HG02970 (cell line): Measurements from ENCODE around the gene PLLP.

Experiments
- ATAC-seq: cut with Tn5 transposase; IDR thresholded peaks from one replicate; pipeline ENCODE4 v1.9.1; 2021; ENCODE audit warnings: mild to moderate bottlenecking, moderate library complexity, moderate number of reproducible peaks; ENCODE audit not compliant: unreplicated experiment, low FRiP score

Gene PLLP

GRCh38 chr16:57284209-57284951 lies at the start of gene PLLP:
Gene PLLP, minus strand, starts transcription at chr16:57284672. Its CDS starts 132 bp downstream, at chr16:57284540.
- ATAC-seq: no peak

DNA sequence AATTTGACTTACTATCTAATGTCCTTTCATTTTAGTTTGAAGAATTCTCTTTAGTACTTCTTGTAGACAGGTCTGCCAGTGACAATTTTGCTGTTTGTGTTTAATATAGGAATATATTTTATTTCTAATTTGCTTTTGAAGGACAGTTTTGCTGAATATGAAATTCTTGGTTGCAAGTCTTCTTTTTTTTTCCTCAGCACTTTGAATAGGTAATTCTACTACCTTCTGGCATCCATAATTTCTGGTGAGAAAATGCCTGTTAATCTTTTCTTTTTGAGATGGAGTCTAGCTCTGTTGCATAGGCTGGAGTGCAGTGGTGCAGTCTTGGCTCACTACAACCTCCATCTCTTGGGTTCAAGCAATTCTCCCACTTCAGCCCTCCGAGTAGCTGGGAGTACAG lies 48.9 kb upstream of the PLLP start:
- ATAC-seq: no peak

DNA sequence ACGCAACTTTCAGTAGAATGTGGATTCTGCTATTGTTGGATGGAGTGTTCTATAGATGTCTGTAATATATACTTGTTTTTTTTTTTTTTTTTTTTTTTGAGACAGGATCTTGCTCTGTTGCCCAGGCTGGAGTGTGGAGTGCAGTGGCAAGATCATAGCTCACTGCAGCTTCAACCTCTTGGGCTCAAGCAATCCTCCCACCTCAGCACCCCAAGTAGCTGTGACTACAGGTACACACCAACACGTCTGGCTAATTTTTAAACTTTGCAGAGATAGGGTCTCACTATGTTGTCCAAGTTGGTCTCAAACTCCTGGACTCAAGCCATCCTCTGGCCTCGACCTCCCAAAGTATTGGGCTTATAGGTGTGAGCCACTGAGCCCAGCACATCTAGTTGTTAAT lies 46.9 kb upstream of the PLLP start:
- no peak for ATAC-seq

DNA sequence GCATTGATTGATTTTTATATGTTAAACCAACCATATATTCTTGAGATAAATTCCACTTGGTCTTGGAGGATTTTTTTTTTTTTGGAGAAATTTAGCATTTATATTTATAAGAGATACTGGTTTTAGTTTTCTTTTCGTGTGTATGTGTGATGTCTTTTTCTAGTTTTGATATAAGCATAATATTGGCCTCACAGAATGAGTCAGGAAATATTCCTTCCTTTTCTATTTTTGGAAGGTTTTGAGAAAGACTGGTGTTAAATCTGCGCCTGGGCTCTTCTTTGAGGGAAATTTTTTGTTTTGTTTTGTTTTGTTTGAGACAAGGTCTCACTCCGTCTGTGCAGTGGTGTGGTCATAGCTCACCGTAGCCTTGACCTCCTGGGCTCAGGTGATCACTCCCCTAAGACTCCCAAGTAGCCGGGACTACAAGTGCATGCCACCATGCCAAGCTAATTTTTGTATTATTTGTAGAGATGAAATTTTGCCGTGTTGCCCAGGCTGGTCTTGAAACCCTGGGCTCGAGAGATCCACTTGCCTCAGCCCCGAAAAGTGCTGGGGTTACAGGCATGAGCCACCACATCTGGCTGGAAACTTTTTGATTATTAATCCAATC lies 45.4 kb upstream of the PLLP start:
- ATAC-seq: no peak

- no peak for ATAC-seq
These were observed 41.0 kb upstream of the PLLP start for GRCh38 chr16:57325458-57325857.

- no peak for ATAC-seq
These were observed 40.3 kb upstream of the PLLP start for GRCh38 chr16:57324749-57325148.

DNA sequence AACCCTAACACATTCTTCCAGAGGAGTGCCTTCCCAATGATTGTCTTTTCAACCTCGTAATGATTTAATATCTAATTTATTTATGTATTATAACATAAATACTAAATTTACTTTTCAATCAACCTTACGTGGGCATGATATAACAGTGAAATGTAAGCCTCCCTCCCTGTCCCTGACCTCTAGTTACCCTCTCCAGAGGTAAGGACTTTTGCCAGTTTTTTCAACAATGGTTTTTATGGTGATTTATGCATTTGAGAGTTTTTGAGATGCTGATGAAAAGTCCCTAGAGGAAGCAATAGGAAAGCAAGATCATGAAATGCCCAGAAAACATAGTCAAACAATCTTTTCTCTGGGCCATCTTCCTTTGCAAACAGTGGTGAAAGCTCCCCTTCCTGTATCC lies 35.2 kb upstream of the PLLP start:
- ATAC-seq: no peak

DNA sequence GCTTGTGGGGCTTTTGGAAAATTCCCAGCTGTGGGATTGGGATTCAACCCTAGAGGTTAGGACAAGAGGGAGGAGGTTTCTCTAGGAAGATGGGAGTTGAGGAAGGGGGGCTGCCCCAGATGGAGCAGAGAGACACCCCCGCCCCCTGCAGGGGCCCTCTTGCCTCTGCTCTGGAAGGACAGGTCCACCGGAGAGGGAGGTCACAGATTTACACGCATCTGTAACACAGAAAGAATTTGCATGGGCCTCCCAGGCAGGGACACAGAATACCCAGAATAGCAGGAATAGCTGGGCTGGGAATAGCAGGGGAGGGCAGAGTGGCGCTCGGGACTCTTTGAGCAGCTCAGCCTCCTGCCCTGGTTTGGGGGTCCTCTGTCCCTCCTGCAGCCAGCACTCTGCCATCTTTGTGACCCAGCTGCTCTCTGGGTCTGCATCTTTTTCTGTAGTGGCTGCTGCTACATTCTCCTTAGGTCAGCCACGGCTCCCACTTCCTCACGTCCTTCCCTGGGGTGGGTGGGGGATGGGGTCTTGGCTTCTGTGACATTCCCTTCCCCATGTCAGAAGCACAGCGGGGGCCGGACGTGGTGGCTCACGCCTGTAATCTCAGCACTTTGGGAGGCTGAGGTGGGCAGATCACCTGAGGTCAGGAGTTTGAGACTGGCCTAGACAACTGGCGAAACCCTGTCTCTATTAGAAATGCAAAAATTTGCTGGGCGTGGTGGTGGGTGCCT lies 33.9 kb upstream of the PLLP start:
- no peak for ATAC-seq

DNA sequence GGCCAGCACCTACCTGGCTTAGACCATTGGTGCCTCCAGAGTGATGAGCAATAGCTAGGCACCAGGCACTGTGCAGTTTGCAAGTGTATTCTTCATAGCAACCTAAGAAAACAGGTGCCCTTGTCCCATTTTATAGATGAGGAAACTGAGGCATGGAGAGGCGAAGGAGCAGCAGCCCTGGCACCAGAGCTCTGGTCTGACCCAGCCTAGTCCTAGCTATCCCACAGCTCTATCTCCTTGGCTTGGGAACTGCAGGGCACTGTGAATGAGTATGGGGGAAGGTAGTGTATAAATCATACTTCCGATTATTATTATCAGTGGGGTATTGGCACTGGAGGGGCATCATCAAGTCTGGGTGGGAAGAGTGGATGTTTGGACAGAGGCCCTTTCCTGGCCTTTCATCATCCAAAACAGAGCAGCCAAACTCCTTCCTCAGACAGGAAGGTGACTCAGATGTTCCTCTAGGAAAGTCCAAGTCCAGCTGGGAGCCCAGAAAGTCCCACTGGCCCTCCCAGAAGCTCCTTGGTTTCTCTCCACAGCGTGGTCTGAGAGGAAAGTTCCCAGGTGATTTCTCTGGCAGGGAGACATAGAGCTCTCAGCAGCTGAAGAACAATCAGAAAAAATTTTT lies 32.0 kb upstream of the PLLP start:
- no peak for ATAC-seq

DNA sequence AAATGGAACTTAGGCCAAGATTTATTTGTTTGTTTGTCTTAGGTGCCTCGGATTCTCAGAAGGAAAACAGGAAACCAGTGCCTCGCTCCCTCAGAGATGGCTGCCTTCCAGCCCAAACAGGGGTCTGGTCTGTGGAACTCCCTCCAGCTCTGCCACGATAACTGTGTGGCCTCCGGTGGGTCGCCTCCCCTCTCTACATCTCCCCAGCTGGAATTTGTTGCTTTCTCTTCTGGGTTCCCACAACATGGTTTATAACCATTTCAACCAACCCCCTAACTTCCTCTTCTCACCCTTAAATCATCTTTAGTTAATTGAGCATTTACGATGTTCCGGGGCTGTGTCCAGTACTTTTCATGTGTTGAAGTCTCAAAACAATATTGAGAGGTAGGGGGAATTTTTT lies 30.9 kb upstream of the PLLP start:
- ATAC-seq: no peak

- no peak for ATAC-seq
These were observed 29.8 kb upstream of the PLLP start for GRCh38 chr16:57314161-57314785.

- ATAC-seq: no peak
These were observed 29.0 kb upstream of the PLLP start for GRCh38 chr16:57313509-57313908.

DNA sequence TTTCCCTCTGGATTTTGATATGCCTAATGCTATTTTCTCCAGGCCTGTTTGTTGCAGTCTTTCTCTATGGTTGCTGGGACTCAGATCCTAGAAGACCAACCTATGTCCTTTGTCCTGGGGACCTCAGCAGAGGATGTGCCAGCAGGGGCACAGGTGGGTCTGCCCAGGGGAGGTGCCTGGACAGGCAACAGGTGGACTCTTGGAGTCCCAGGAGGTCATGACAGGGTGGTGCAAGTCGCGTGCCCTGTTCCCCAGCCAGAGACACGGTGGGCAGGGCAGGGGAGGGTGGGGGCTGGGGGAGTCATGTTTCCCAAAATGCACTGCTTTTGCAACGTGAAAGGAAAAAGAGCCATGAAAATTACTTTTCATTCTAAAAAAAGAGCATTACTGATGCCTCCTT lies 26.3 kb upstream of the PLLP start:
- ATAC-seq: no peak

- no peak for ATAC-seq
These were observed 23.6 kb upstream of the PLLP start for GRCh38 chr16:57308041-57308440.

DNA sequence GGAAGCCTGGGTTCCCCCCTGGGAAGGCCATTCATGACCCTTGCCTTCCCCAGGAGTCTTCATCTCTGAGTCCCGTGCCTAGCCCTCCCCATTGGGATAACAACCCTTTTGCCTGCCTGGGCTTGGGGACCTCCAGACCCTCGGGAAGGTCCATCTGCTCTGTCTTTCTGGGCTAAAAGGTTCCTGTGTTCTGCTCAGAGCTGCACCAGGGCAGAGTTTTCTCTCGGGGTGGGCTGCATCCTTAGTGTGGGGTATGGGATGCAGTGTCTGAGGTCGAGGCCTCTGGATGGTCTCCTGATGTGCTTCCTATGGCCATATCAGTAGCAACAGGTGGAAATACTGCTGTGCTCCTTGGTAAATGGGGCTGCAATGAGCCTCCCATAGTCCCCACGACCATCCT lies 22.9 kb upstream of the PLLP start:
- ATAC-seq: no peak

DNA sequence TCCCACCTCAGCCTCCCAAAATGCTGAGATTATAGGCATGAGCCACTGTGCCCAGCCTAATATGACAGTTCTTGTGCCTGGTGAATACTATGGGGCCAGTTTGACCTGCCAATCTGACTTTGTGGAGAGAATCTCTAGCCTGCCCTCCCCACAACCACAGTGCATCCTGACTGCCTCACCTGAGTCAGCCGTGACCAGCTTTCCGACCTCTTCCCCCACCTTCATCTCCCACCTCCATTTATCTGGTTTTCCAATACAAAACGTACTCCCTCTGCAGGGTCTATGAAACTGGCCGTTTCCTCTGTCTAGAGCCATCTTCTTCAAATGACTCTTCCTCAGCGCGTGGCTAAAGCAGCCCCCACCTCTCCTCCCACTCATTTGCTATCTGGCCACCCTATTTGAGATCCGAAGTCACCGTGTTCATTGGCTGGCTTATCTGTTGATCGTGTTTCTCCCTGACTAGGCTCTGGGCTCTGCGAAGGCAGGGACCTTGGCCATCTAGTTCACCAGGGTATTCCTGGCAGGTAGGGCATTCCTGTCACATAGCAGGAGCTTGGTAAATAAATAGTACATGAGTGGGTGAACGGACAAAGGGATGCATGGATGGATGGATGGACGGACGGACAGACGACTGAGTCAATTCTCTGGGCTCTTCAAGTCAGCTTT lies 22.3 kb upstream of the PLLP start:
- no peak for ATAC-seq

GRCh38 chr16:57305159-57305811 lies 20.8 kb upstream of the PLLP start:
- ATAC-seq: no peak

DNA sequence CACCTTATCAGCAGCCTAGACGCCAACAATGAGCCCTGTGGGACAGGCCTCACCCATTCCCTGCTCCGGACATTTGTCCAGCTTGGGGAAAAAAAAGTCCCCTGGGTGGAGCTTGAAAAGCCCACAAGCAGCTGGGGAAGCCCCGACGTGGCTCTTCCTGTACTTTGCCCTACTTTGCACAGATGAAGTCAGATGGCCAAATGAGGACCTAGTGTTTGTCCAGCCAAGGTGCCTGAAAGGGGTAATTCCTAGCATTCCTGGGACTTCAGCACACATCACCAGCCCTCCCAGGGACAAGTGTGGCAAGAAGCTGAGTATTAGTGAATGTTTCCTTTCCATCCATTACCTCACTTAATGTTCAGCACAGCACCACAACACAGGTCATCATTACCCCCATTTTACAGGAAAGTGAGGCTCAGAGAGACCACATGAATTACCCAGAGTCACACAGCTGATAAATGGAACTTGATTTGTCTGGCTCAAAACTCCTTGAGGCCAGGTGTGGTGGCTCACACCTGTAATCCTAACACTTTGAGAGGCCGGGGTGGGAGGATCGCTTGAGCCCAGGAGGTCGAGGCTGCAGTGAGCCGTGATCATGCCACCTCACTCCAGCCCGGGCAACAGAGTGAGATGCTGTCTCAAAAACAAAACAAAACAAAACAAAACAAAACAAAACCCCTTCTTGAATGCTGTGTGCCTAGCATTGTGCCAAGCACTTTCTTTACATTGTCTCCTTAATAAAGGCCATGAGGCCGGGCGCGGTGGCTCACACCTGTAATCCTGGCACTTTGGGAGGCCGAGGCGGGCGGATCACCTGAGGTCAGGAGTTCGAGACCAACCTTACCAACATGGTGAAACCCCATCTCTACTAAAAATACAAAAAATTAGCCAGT lies 19.9 kb upstream of the PLLP start:
- ATAC-seq: no peak

GRCh38 chr16:57303910-57304168 lies 19.4 kb upstream of the PLLP start:
- ATAC-seq: no peak
